ENCODE measurements around the gene TVP23A.

- TF ChIP-seq CTCF (conservative IDR thresholded peaks at IDR 0.05; ENCODE audit: low read depth, low read length) (no peak), EZH2 (IDR thresholded peaks at IDR 0.05; ENCODE audit: low read length, unreplicated experiment) (no peak), EZH2phosphoT487 (IDR thresholded peaks at IDR 0.05; ENCODE audit: borderline replicate concordance, low read length) (no peak)
Observed at GRCh38 chr16:10780628-10781027, 38.0 kb downstream of the TVP23A start.

All from PC-3 (cell line).